HepG2 (cell line): ENCODE data around the gene PPOX. TPM values are rescaled to one million over a fixed set of nuclear protein-coding genes. Genes with fewer than 3 reads are reported as not detected.

Source experiments
- ARNT2 ChIP-seq: sonication (generic); formaldehyde crosslinking; IDR thresholded peaks from 2 replicates; pipeline ENCODE4 v1.8.0; 2022; ENCODE audit warnings: mild to moderate bottlenecking, low read depth, missing genetic modification reagents, moderate library complexity
- KAT2B ChIP-seq: fragments of 150-350 bp; IDR thresholded peaks from 2 replicates; pipeline ENCODE4 v1.6.1; 2014; ENCODE audit warnings: low read depth, low read length, borderline replicate concordance
- KLF6 ChIP-seq: IDR thresholded peaks from 2 replicates; pipeline ENCODE4 v1.8.0; 2016; ENCODE audit warnings: missing biosample characterization, missing genetic modification reagents
- PITX1 ChIP-seq: sonication (generic); formaldehyde crosslinking; IDR thresholded peaks from 2 replicates; pipeline ENCODE4 v1.5.1; 2020; ENCODE audit warnings: mild to moderate bottlenecking, missing genetic modification reagents
- SRSF4 ChIP-seq: fragments of 200-400 bp; formaldehyde crosslinking; IDR thresholded peaks from one replicate; pipeline ENCODE4 v1.6.1; 2018; ENCODE audit warnings: mild to moderate bottlenecking, low read depth, low read length, moderate library complexity; ENCODE audit not compliant: poor library complexity, severe bottlenecking
- SUZ12 ChIP-seq: fragments of 150-350 bp; IDR thresholded peaks from 2 replicates; pipeline ENCODE4 v1.6.1; 2014; ENCODE audit warnings: low read depth, low read length
- ZFX ChIP-seq: sonication (generic); formaldehyde crosslinking; IDR thresholded peaks from 2 replicates; pipeline ENCODE4 v1.4.0; 2020; ENCODE audit warnings: mild to moderate bottlenecking, low read depth, missing genetic modification reagents, moderate library complexity
- ZNF138 ChIP-seq: sonication (generic); formaldehyde crosslinking; IDR thresholded peaks from 2 replicates; pipeline ENCODE4 v1.5.0; 2020; ENCODE audit warnings: mild to moderate bottlenecking, low read depth, missing genetic modification reagents
- ZNF350 ChIP-seq: sonication (generic); formaldehyde crosslinking; IDR thresholded peaks from 2 replicates; pipeline ENCODE4 v1.4.0; 2020; ENCODE audit warnings: mild to moderate bottlenecking, low read depth, missing genetic modification reagents, borderline replicate concordance
- ZNF841 ChIP-seq: sonication (generic); formaldehyde crosslinking; IDR thresholded peaks from 2 replicates; pipeline ENCODE4 v1.8.1; 2023; ENCODE audit warnings: missing genetic modification reagents, borderline replicate concordance
- polyA plus RNA-seq, 8 experiments: library from polyadenylated mRNA; depleted of rRNA in 3 of 8; stranded (reverse) in 7 of 8; unstranded in 1 of 8; fragments of >200 nt; fragmentation: Illumina TruSeq in 4 of 8; extraction: Trizol in 4 of 8; gene quantifications; 2 replicates each; pipeline versions ENCODE4 v1.2.1 to v1.2.3, GENCODE V29; 2011 to 2016; ENCODE audit warnings: low read depth in 4 of 8, missing spikeins in 1 of 8, mixed read lengths in 1 of 8; ENCODE audit not compliant: insufficient read depth in 1 of 8
- total RNA-seq, 5 experiments: library from RNA; depleted of rRNA; stranded (reverse); fragments of >200 nt; fragmentation: Illumina TruSeq; extraction: Trizol; gene quantifications; 2 replicates each; pipeline ENCODE4 v1.2.3, GENCODE V29; 2016; ENCODE audit warnings: low read depth in 1 of 5
- TF ChIP-seq, protein P1 (sequence below): sonication (generic); formaldehyde crosslinking; IDR thresholded peaks from 2 replicates; pipeline ENCODE4 v1.8.0; 2022; ENCODE audit warnings: mild to moderate bottlenecking, missing genetic modification reagents; ENCODE audit not compliant: insufficient replicate concordance
- TF ChIP-seq, protein P2 (sequence below): sonication (generic); formaldehyde crosslinking; IDR thresholded peaks from 2 replicates; pipeline ENCODE4 v1.8.0; 2022; ENCODE audit warnings: missing genetic modification reagents, mild to moderate bottlenecking, inconsistent platforms, borderline replicate concordance
- TF ChIP-seq, protein P3 (sequence below): sonication (generic); formaldehyde crosslinking; IDR thresholded peaks from 2 replicates; pipeline ENCODE4 v1.5.0; 2020; ENCODE audit warnings: missing genetic modification reagents
- TF ChIP-seq, protein P4 (sequence below): IDR thresholded peaks from 2 replicates; pipeline ENCODE4 v1.6.1; 2016; ENCODE audit warnings: mild to moderate bottlenecking
- TF ChIP-seq, protein P5 (sequence below): sonication (generic); formaldehyde crosslinking; IDR thresholded peaks from 2 replicates; pipeline ENCODE4 v1.4.0; 2020; ENCODE audit warnings: missing genetic modification reagents
- TF ChIP-seq, protein P6 (sequence below): sonication (generic); formaldehyde crosslinking; IDR thresholded peaks from 2 replicates; pipeline ENCODE4 v1.5.0; 2020; ENCODE audit warnings: mild to moderate bottlenecking, missing genetic modification reagents
- TF ChIP-seq, protein P7 (sequence below): sonication (generic); formaldehyde crosslinking; IDR thresholded peaks from 2 replicates; pipeline ENCODE4 v1.8.1; 2022; ENCODE audit warnings: mild to moderate bottlenecking, missing genetic modification reagents

Gene PPOX
- total and polyA plus RNA-seq, 2 of the 13 experiments (the other 11 are each of a cell fraction or from before 2014, with no cell fraction given): 15.5 to 27.7 TPM

DNA sequence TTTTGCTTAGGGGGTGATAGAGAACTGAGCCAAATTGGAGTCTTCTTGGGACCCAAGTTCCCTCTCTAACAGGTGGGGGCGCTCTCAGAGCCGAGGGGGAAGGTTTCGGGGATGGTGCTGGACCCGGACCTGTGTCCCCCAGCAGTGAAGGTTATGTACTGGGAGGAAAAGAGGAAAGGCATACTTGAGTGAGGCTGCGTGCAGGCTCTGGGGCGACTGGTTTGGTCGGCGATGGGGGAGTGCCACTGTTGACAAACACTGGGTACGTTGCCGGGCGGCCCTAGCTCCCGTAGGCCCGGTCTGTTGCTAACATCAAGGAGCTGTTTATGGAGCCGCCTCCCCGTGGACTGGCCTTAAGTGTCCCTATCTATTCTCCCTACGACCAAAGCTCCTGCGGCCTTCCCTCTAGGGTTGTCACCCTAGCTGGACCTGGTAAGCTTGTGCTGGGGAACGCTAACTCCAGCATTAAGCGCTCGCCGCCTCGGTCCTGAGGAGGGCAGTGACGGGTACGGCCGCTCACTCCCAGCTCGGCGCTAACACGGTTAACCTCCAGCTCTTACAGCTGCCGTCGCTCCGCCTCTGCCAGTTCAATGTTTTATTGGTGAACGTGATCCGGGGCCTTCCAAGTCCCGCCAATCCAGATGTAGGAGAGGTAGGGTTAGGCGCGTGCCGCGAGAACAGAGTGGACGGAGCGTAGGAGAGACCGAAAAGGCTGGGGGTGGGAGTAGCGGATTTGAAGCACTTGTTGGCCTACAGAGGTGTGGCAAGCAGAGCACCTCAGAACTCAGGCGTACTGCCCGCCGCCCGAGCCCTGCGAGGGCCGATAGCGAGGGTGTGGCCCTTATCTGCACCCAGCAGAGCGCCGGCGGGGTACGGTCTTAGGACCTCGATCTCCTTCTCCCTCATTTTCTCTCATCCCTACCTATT lies at the start of gene PPOX (continued):
- TF ChIP-seq, protein P1, sequence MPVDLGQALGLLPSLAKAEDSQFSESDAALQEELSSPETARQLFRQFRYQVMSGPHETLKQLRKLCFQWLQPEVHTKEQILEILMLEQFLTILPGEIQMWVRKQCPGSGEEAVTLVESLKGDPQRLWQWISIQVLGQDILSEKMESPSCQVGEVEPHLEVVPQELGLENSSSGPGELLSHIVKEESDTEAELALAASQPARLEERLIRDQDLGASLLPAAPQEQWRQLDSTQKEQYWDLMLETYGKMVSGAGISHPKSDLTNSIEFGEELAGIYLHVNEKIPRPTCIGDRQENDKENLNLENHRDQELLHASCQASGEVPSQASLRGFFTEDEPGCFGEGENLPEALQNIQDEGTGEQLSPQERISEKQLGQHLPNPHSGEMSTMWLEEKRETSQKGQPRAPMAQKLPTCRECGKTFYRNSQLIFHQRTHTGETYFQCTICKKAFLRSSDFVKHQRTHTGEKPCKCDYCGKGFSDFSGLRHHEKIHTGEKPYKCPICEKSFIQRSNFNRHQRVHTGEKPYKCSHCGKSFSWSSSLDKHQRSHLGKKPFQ: peak; percentile 52
- peak; percentile 46; the same call in 1 of the 2 replicates for TF ChIP-seq PITX1 (CRISPR knock-in tag)
- TF ChIP-seq ZFX: peak; percentile 95
- TF ChIP-seq, protein P2, sequence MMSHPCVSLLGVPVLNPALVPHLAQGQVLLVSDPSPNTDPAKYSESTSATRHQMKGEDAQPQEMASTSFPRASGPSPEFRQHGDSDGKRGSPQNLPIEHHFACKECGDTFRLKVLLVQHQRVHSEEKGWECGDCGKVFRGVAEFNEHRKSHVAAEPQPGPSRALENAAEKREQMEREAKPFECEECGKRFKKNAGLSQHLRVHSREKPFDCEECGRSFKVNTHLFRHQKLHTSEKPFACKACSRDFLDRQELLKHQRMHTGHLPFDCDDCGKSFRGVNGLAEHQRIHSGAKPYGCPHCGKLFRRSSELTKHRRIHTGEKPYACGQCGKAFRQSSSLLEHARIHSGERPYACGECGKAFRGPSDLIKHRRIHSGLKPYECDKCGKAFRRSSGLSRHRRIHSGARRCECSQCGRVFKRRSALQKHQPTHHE: peak; percentile 29; the same call in 1 of the 2 replicates
- peak; percentile 53; the same call in 1 of the 2 replicates for TF ChIP-seq ZNF350 (CRISPR knock-in tag)
- 0 out of 2 replicates have a peak, but pooled peaks have one; percentile 22 for TF ChIP-seq ZNF138 (CRISPR knock-in tag)
- TF ChIP-seq KLF6 (CRISPR knock-in tag): no peak
- TF ChIP-seq, protein P3, sequence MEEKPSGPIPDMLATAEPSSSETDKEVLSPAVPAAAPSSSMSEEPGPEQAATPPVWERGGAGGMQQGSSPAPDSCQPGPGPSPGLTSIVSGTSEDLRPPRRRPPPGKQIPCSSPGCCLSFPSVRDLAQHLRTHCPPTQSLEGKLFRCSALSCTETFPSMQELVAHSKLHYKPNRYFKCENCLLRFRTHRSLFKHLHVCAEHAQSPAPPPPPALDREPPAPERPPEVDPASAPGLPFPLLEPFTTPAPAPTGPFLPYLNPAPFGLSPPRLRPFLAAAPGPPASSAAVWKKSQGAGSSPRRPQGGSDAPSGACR: no peak; the same call in 1 of the 2 replicates
- TF ChIP-seq, protein P4, sequence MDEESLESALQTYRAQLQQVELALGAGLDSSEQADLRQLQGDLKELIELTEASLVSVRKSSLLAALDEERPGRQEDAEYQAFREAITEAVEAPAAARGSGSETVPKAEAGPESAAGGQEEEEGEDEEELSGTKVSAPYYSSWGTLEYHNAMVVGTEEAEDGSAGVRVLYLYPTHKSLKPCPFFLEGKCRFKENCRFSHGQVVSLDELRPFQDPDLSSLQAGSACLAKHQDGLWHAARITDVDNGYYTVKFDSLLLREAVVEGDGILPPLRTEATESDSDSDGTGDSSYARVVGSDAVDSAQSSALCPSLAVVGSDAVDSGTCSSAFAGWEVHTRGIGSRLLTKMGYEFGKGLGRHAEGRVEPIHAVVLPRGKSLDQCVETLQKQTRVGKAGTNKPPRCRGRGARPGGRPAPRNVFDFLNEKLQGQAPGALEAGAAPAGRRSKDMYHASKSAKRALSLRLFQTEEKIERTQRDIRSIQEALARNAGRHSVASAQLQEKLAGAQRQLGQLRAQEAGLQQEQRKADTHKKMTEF (CRISPR knock-in tag): peak; percentile 69; the same call in 1 of the 2 replicates
- TF ChIP-seq, protein P5, sequence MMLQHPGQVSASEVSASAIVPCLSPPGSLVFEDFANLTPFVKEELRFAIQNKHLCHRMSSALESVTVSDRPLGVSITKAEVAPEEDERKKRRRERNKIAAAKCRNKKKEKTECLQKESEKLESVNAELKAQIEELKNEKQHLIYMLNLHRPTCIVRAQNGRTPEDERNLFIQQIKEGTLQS (CRISPR knock-in tag): no peak; the same call in 1 of the 2 replicates
- TF ChIP-seq, protein P6, sequence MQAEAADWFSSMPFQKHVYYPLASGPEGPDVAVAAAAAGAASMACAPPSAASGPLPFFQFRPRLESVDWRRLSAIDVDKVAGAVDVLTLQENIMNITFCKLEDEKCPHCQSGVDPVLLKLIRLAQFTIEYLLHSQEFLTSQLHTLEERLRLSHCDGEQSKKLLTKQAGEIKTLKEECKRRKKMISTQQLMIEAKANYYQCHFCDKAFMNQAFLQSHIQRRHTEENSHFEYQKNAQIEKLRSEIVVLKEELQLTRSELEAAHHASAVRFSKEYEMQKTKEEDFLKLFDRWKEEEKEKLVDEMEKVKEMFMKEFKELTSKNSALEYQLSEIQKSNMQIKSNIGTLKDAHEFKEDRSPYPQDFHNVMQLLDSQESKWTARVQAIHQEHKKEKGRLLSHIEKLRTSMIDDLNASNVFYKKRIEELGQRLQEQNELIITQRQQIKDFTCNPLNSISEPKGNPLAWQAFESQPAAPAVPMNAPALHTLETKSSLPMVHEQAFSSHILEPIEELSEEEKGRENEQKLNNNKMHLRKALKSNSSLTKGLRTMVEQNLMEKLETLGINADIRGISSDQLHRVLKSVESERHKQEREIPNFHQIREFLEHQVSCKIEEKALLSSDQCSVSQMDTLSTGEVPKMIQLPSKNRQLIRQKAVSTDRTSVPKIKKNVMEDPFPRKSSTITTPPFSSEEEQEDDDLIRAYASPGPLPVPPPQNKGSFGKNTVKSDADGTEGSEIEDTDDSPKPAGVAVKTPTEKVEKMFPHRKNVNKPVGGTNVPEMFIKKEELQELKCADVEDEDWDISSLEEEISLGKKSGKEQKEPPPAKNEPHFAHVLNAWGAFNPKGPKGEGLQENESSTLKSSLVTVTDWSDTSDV (CRISPR knock-in tag): 0 out of 2 replicates have a peak, but pooled peaks have one; percentile 10
- TF ChIP-seq ARNT2: peak; percentile 77
- TF ChIP-seq KAT2B: no peak
- TF ChIP-seq ZNF841 (CRISPR knock-in tag): no peak
- no peak for TF ChIP-seq SRSF4
- no peak for TF ChIP-seq SUZ12
- TF ChIP-seq, protein P7, sequence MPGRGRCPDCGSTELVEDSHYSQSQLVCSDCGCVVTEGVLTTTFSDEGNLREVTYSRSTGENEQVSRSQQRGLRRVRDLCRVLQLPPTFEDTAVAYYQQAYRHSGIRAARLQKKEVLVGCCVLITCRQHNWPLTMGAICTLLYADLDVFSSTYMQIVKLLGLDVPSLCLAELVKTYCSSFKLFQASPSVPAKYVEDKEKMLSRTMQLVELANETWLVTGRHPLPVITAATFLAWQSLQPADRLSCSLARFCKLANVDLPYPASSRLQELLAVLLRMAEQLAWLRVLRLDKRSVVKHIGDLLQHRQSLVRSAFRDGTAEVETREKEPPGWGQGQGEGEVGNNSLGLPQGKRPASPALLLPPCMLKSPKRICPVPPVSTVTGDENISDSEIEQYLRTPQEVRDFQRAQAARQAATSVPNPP (CRISPR knock-in tag): no peak
